CD4-positive, alpha-beta T cell treated with Interleukin-1 beta for 1 hour (primary cell): Measurements from ENCODE around the gene CCR9.

Experiments used
- DNase-seq, 2 donors: peaks; one replicate each; pipeline ENCODE4 v3.0.0-alpha.2; 2020 to 2022

CCR9 gene

DNA sequence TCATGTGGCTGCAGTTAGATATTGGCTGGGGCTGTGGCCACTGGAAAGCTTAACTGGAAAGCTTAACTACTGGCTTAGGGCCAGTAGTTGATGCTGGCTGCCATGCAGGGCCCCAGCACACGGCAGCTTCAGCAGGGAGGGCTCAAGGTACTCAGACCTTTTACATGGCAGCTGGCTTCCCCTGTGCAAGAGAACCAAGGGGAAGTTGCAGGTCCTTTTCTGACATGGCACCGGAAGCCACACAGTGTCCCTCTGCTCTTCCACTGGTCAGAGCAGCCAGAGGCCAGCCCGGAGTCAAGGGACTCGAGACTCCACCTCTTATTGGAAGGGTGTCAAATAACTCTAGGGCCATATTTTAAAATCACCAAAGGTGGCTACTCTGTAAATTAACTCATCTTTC, 24.5 kb downstream of the CCR9 start:
- no peak for DNase-seq

DNA sequence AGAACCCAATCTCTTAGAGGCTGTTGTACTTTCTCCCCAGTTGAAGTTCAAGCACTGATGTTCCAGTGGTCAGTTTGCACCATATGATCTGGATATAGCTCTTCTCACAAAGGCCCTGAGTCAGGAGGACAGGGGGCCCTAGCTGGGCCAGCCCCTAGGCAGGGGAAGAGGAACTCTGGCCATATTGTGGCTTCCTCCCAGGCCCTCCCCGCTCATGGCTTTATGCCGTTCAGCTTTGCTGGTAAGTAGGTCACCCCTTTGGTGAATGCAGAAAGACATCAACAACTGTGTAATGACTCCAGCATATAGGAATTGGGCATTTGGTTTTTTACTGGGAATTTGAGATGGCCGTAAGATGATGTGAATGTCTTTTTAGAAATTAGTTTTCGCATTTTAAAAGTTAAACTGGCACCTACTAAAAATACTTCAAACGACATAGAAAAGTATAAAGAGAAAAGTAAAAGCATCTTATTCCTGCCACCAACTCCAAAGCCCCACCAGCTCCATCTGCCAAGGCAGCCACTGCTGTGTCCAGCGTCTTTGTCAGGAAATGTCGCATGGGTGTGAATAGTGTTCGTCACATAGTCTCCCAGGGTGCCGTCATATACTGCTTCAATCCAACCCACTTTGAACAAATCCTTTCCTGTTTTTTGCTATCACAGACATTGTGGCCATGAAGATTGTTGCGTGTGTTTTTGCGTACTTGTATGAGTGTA, 25.3 kb downstream of the CCR9 start:
- no peak for DNase-seq

DNA sequence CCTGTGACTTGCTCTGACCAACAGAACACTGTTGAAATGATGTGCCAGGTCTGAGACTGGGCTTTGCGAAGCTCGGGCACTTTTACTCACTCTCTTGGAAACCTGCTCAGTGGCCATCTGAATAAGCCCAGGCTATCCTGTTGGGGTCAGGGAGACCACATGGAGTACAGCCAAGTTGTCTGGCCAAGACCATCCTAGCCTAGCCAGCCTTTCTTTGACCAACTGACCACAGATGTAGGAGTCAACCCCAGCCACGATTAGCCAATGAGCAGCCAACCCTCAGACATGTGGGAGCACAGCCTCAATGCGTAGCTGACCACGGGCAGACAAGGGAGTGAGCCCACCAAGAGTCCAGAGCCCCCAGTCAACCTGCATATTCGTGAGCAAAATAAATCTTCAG, 26.1 kb downstream of the CCR9 start:
- no peak for DNase-seq

DNA sequence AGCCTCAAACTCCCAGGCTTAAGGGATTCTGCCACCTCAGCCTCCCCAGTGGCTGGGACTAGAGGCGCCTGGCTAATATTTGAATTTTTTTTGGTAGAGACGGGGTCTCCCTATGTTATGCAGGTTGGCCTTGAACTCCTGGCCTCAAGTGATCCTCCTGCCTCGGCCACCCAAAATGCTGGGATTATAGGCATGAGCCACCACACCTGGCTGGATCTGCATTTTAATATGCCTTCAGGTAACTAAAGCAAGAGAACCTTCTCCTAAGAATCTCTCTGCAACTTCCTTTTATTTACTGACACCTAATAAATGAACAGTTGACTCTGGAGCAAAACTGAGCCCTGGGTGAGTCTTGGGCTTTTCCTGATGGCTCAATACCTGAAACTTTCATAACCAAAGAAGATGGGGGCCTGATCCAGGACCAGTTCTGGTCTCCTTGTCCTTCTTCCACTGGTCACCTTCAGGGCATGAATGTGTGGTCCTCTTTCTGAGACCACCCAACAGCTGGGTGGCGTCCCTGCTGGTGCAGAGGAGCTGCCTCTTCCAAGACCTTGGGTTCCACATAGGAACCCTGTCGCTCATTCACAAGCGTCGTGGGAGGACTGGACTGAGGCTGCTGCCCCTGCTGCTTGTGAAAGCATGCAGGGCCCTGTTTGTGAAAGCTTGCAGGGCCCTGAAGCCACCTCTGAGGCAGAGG, 28.2 kb downstream of the CCR9 start:
- DNase-seq, result no peak

DNA sequence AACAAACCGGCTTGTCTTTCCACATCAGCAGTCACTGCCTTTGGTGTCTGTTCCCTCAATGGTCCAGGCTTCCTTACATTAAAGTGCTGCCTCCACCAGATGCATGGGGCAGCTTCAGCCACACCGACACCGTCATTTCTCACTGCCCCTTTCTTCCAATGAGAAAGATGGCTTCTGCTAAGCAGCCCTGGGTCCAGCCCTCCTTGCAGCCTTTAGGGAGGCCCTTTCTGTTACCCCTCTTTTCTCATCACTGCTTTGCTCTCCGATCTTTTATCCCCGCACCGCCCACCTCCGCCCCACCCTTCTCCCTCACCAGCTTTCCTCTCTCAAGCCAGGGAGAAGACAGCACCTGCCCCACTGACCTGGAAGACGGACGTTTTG, 28.7 kb downstream of the CCR9 start:
- no peak for DNase-seq

DNA sequence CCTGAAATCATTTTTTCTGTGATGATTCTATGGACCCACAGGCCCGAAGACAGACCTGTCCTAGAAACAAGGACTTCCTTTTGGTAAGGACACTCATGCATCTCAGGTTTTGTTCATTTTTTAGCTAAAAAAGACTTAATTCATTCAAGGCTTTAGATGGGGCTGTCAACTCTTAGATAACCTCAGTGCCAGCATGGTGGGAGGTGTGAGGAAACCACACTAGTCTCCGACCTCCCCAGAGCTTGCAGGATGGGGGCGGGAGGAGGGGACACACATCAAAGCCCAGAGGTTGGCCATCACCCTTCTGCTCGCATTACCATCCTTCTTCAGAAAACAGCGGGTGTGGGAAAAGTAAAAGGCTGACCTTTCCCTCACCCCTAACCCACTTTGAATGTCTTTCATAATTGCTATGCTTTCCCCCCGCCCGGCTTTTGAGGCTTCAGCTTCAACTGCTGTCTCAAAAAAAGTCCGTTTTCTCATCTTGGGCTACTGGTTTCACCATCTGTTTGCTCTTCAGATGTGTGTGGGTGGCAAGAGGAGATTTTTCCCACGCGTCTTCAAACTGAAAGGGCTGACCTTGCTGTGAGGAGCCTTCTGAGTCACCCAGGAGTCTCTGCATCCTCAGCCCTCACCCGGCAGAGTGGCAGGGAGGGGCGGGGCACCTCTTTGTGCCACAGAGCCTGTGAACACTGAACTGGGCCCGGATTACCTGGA, 29.3 kb downstream of the CCR9 start:
- DNase-seq, result peak; percentile 55 to 62

DNA sequence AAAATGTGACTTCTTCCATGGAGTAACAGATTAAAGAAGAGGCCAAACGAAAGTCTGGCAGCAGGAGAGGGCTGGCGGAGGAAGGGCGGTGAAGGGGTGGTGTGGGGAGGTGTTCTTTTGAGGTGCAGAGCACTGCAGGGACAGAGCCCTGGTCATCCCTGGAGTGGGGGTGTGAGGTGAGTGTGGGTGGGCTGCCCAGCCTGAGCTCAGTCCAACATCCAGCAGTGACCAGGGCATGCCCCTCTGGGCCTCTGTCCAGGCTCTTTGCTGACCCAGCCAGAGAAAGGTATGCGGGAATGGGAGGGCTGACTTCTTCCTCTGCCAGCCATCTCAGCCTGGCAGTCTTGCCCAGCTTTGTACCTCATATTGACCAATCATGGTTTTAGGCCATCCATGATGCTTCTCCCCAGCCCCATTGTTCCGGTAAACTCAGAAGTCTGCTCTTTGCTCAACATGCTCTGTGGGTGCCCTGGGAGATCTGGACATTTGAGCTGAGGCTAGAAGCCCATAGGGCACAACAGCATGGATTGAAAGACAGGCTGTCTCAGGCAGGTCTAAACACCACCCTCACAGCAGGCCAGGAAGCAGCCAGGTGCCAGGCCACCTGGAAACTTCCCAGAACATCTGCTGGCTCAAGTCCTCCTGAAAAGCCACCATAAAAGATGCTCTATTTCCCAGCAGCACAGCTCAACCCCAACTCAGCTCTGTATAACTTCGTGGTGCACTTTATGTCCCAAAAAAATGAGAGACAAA, 31.0 kb downstream of the CCR9 start:
- DNase-seq, result no peak

DNA sequence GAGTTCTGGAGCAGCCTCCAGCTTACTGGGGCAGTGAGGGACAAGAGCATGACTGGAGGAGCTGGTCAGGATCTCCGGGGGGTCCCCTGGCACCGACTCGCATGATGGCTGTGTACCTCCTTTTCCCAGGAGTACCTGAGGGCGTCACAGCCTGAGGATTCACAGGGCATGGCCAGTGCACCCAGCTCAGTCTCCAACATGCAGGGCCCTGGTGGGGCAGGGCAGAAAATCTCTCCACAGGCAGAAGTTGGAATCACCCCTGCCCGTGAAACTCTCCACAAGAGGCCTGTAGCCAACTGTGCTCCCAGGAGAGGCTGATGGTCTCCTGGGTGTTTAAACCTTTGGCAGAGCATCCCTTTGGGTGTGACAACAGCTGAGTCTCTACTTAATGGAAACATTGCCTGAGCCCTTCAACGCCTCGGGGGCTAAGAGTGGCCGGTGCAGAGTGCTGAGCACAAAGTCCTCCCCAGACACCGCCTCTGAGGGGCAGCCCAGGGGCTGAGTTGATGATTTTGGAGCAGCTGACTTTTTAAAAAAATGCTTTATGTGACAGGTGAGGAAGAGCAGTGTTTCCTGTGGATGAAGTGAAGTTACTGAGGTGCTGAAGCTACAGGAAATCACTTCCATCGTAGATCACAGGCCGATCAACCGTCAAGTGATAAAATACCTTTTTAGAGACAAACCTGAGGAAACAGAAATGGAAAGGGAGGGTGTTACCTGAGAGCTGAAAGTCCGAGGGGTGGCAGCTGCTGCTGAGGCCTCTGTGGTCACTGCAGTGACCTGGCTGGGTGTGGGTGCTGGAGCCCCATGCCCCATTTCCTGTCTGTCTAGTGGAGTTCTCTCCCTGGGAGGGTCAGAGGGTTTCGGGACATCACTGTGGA, 35.1 kb downstream of the CCR9 start:
- DNase-seq, result no peak

DNA sequence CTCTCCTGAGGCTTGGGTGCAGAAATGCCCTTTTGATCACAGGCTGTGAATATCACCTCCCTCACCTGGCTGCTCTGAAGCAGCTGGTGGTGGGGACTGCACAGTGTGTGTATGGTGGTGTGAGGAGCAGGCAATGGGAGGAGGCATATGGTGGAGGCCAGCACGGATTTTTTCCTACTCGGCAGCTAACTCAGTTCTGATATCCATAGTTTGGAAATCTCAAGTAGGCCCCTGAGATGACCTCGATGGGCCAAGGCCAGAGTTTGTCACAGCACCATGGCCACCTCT, 35.6 kb downstream of the CCR9 start:
- no peak for DNase-seq

DNA sequence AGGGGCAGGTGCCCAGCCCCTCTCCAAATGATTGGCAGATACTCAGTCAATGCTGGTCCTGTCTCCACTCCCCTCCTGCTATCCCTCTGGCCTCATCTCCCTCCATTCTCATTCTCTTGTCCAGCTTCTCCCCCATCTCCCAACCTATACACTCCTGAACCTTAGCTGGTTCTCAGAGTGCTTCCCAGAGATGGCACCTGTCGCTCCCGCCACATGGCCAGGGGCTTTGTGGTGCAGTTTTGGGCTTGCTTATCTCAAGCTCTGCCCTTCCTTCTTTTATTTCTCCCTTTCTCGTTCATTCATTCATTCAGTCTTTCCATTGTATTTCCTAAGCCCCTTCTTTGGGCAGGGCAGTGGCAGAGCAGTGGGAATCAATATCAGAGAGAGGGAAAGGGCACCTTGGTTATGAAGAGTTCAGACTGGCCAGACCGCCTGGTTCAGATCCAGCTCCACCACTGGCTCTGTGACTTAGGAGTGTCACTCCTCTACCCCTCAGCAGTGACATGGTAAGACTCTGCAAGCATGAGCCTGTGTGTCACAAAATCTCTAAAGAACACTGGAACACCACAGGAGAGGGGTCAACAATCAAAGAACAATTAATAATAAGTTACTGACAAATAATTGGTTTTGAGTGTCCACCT, 36.7 kb downstream of the CCR9 start:
- no peak for DNase-seq

DNA sequence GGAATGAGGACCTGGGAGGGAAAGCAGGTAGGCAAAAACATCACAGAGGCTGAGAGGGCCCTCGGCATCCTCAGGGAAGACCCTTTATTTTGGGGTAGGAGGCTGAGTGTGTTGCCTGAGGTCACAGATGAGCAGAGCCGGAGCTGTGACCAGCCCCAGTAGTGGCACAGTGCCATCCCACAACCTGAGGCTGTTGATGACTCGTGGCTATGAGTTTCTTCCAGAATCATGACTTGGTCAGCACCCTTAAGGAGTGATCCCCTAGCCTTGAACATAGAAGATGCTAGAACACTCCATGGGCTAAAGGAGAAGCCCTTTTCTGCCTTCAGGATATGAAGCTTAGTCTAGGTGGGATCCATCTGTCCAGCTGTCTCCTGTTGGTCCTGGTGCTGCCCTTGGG, 37.4 kb downstream of the CCR9 start:
- no peak for DNase-seq

DNA sequence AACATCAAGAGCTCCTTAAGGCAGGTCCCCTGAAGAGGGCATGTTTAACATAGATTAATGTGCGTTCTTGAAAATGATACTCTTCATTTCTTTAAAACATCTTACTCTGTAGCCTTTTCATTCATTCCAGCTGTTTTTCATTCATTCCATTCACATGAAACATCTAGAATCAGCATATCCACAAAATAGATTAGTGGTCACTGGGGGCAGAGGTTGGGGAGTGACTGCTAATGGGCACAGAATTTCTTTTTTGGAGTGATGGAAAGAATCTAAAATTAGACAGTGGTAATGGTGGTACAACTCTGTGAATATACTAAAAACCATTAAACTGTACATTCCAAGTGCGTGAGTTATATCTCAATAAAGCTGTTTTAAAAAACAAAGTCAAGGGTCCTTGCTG, 41.5 kb downstream of the CCR9 start:
- no peak for DNase-seq

DNA sequence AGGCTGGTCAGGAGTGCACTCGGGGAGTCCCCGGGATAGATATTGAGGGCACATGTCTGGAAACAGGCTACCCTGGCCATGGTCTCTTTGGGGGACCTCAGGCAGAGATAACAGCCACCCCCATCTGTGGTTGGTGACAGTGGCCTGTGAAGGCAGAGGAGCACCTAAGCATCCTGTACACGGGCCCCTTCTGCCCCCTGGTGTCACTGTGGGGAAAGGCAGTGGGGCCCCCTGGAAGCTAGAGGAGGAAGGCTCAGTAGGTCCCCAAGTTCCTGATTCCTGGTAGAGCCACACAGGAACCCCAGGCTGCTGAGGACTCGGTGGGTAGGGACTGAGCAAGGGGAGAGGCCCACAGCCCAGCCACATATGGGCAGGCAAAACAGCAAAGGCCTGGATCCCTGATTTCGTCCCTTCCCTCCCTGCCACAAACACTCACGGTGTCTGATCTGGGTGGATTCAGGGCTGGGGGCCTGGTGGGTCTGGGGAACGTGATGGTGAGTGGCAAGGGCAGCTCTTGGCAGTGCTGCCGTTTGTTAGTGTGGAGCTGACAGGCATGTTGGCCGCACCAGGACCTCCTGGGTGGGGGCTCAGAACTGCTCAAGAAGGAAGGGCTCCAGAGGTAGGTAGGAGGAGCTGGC, 42.8 kb downstream of the CCR9 start:
- DNase-seq, result peak; percentile 59 to 67

DNA sequence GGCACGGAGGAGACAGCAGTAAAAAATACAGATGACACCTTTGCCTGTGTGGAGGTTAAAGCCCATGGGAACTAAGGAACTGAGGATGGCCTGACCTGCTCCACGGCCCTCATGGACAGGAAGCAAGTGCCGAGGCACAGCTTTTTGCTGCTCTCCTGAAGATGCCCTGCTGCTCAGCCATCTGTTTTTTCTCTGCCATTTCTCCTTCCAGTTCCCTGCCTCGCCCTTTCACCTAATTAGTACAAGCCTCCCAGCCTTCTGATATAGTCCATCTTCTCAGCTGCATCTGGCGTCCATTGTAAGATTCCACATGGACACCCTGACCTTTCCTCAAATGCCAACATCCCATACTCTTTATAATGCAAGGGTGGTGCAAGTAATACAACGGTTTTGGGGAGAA, 45.2 kb downstream of the CCR9 start:
- DNase-seq, result no peak

DNA sequence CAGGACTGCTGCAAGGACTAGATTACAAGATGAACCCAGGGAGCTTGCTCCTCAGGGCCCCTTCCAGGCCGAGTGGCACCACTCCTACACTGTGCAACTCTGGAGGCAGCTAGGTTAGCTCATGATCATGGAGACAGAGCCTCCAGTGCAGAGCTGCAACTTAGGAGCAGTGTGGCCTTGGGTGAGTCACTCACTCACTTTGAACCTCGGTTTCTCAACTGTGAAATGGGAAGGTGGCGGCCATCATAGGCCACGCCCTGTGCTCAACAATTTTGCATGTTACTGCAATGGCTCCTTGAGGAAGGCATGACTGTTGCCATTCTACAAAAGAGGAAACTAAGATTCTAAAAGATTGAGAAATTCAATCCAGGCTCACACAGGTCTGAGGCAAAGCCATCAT, 45.8 kb downstream of the CCR9 start:
- DNase-seq, result peak in 1 of 2 donors; percentile 39

DNA sequence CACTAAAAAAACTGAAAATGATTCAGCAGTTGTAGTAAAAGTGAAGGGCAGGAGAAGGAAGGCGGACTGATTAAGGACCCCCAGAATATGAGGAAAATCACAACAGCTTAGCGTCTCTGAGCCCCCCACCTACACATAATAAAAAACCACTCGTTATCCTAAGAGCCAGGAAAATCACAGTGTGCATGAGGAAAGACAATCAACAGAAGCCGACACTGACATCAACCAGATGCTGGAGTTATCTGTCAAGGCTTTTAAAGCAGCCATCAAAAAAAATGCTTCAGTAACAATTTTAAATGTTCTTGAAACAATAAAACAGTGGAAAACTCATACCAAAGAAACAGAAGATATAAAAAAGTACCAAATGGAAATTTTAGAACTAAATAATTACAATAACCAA, 47.2 kb downstream of the CCR9 start:
- DNase-seq, result no peak

DNA sequence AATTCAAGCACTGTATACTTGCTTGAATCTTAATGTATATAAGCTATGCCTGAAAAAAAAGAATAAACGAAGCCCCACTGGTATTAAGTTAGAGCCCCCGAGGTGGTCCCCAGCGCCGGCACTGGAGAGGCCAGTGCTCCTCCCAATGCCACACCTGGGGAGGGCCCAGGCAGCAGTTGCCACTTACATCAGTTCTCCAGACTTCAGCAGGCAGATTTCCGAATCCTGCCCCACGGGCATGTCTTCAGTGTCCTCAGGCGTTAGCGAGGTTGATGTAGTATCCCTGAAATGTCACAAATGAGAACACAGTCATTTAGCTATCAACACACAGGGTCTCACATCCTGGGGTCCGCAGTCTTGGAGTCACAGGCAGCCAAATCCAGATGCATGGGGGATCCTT, 49.9 kb downstream of the CCR9 start:
- DNase-seq, result no peak

DNA sequence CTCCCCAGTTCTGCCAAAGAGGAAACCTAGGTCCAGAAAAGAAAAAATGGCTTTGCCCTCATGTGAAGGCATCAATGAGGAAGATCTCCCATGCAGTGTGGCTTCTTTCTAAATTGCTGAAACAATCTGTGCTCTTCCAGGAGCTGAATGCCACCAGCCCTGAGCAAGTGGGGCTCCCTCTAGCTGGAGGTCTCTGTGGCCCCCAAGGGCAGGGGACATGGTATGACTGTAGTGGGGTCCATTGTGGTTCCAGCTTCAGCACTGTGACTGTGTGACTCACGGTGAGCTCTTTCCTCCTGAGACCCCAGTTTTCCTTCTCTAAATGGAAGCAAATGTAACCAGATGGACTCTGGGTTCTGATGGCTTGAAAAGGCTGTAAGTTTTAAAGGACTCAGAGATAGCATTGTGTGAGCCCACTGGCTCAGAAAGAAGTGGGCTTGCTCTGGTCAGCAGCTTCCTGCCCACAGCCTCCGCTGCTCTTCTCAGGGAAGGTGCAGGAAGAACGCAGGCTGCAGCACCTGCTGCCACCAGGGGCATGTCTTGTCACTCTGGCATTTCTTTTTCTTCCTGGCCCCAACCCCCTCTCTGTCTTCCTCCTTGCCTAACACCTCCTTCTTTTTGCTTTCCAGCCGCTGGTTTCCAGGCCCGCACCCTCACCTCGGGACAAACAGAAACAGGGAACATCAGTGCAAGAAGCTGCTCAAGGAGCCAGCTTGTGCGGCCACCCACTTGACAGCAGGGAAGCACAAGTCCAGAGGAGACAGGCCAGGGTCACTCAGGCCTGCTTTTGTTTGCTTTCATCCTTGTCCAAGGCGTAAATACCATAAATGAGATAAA, 51.1 kb downstream of the CCR9 start:
- DNase-seq, result no peak

DNA sequence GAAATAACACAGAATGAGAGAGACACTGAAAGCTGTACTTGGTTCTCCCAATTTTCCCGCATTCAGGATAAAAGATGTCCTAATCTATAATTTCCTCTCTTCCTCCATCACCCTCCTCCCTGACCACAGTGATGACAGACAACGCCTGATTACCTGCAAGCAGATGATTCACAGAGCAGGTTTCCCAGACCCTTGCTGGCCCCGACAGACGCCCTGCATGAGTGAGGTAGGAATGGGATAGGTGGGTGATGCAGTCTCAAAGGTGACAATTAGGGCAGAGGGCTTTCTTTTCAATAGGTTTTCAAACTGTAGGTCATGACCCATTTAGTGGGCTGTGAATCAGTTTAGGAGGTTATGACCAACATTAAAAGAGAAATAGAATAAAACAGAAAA, 51.7 kb downstream of the CCR9 start:
- DNase-seq, result no peak

DNA sequence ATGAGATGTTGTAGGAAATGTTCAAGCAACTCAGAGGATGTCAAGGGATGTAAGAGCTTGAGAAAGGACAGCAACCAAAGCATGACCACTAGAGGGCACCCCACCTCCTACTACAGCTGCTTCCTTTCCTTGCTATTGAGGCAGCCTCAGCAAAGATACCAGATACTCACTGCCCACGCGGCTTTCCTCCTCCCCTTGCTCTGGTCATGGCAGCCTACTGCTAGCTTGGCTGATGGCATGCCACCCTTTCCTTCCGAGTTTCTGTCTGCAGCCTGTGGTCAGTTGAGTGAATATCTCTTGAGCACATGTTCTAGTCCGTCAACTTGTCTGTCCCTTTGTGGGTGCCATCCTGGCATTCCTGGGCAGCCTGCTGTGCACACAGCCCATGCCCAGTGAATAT, 52.5 kb downstream of the CCR9 start:
- peak; percentile 82 for DNase-seq

DNA sequence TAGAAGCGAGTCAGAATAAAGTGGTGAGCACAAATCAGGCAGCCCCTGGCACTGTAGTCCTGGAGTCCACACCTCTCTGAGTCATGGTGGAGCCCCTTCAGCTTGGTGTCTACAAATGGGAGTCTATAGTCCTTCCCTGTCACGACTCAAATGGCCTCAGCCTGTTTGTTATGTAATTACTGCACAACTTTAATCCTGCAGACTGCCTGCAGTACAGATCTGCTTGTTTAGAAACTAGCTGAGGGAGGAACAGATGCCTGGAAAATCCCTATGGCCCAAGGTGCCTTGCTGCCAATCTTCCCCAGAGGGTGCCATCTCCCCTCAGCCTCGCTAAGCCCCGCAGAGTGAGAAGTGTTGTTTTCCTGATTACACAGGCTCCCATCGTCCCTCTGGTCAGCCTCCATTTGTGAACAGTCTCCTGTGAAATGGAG, 53.0 kb downstream of the CCR9 start:
- DNase-seq, result no peak
